Activated T-helper 2 cell treated with anti-CD3 and anti-CD28 coated beads, Interferon-gamma antibody, Interleukin-2, Interleukin-4, amounts not matched to agents 10 μg/mL and 5 μg/mL and 100 μg/mL, durations not matched to agents 14 hours and 24 hours and 36 hours (primary cell): Measurements from ENCODE around the gene KCNJ6. TPM values are rescaled to one million over a fixed set of nuclear protein-coding genes. Genes with fewer than 3 reads are reported as not detected.
"Not testable (repeated sequence)": the region's sequence is repeated elsewhere in the genome, so short reads cannot be mapped to it uniquely, and the experiment has no call there.

ENCODE experiments used
- DNase-seq: peaks from one replicate; pipeline ENCODE4 v3.0.0; 2021; ENCODE audit warnings: low spot score
- H3K27ac Mint-ChIP-seq: one replicate; pipeline ENCODE4 v1.8.0; 2021; ENCODE audit warnings: mixed read lengths
- H3K27me3 Mint-ChIP-seq: one replicate; pipeline ENCODE4 v1.8.0; 2021; ENCODE audit warnings: low read depth, mixed read lengths
- H3K36me3 Mint-ChIP-seq: one replicate; pipeline ENCODE4 v1.8.0; 2021; ENCODE audit warnings: low read depth, mixed read lengths
- H3K4me1 Mint-ChIP-seq: one replicate; pipeline ENCODE4 v1.8.0; 2021; ENCODE audit warnings: low read depth, mixed read lengths
- H3K4me3 Mint-ChIP-seq: one replicate; pipeline ENCODE4 v1.8.0; 2021; ENCODE audit warnings: low read depth, mild to moderate bottlenecking, moderate library complexity, mixed read lengths
- H3K9me3 Mint-ChIP-seq: one replicate; pipeline ENCODE4 v1.8.0; 2021; ENCODE audit warnings: mixed read lengths
- intact Hi-C: fragments of 100-400 bp; cut with micrococcal nuclease; formaldehyde crosslinking; loops from one replicate; pipeline ENCODE4 v1.15.1; 2023
- total RNA-seq: library from RNA; stranded (reverse); gene quantifications from 2 replicates; pipeline ENCODE4 v1.2.3, GENCODE V29; 2022

Gene KCNJ6
- total RNA-seq, 1 donor from 2014 or later: not detected

DNA sequence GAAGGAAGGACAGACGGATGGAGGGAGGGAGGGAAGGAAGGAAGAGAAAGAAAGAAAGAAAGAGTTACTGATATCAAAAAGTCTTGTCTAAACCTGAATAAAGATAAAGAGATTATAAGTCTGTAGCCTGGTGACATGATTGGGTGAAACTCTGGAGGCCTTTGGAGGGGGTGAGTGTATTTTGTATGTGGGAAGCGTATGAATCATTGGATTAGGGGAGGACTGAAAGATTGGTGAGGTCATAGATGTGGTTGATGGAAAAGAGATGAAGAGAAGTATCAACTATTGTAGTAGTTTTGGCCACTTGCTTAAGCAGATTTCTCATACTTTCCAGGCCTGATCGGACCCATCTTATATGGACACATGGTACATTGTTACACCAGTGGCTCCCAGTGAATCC is 11.5 kb upstream of the KCNJ6 start:
- Mint-ChIP-seq H3K4me3 (no peak overlapping the region), H3K4me1 (no peaks in the 10 kb centered on the region), H3K9me3 (no peaks in the 10 kb centered on the region), H3K36me3 (no peaks in the 10 kb centered on the region), H3K27me3 (peaks cover 2% of the 10 kb centered on the region), H3K27ac (no peak overlapping the region)
- no peak for DNase-seq
- intact Hi-C loops: no loop called here

DNA sequence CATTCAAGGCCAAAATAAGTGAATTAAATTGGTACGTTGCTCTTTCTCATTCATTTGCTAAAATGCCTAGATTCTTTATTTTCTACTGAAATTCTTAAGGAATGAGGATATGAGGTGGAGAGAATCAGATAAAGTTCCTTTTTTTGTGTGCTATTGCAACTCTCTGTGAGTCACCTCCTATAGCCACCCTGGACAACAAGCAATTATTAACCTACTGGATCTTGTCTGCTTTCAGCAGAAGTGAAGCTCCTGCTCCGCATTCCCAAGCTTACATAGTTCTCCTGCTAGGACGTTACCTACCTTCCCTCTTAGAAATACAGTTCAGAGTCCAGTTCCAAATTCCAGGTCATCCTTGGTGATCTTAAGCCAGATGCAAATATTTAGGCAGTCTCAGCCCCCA is 4.8 kb upstream of the KCNJ6 start:
- no peaks in the 10 kb centered on the region for H3K36me3 Mint-ChIP-seq
- H3K4me3 Mint-ChIP-seq: no peak overlapping the region
- H3K27ac Mint-ChIP-seq: no peak overlapping the region
- no peaks in the 10 kb centered on the region for H3K9me3 Mint-ChIP-seq
- peaks cover 22% of the 10 kb centered on the region for H3K27me3 Mint-ChIP-seq
- intact Hi-C loops: no loop called here
- no peak for DNase-seq
- H3K4me1 Mint-ChIP-seq: no peaks in the 10 kb centered on the region

DNA sequence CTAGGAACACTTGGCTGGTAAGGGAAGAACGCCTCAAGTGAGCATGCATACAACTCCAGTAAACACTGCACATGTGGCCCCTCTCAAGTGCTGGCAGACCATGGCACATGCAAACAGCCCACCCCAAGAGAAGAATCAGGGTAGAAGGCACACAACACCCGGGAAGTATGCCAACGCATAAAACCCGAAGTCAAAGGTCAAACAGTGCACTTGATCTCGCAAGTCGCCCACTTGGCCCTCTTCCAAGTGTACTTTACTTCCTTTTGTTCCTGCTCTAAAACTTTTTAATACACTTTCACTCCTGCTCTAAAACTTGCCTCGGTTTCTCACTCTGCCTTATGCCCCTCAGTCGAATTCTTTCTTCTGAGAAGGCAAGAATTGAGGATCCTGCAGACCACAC is 4.0 kb upstream of the KCNJ6 start:
- H3K36me3 Mint-ChIP-seq, H3K27ac Mint-ChIP-seq, intact Hi-C loops, DNase-seq, H3K4me1 Mint-ChIP-seq, H3K4me3 Mint-ChIP-seq, H3K9me3 Mint-ChIP-seq: not testable (repeated sequence)
- peaks cover 28% of the 10 kb centered on the region for H3K27me3 Mint-ChIP-seq

DNA sequence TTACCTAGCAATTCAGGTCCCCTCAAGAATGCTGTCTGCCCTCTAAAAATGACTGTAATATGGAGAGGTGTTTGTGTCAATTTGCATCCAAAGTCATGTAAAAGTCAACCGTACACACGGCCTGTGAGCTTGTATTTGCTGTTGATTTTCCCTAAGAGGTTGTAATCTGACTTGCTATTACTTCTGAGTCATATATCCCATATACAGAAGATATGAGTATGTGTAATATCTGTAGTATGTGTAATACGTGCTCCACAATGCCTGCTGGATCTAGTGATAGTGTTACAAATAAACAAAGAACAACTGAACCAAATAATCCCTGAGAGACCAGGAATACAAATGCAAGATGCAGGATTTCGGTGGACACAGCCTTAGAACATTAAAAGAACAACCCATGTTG is 1.4 kb upstream of the KCNJ6 start:
- Mint-ChIP-seq H3K4me1 (peaks cover 1% of the 10 kb centered on the region), H3K27me3 (peaks cover 46% of the 10 kb centered on the region), H3K27ac (no peak overlapping the region), H3K4me3 (no peak overlapping the region), H3K36me3 (no peaks in the 10 kb centered on the region), H3K9me3 (no peaks in the 10 kb centered on the region)
- intact Hi-C loops: loop anchor here (10.0 kb wide), 2 partner anchors 203 to 1223 kb away; partner anchors contain the start of gene SIM2
- DNase-seq: no peak

DNA sequence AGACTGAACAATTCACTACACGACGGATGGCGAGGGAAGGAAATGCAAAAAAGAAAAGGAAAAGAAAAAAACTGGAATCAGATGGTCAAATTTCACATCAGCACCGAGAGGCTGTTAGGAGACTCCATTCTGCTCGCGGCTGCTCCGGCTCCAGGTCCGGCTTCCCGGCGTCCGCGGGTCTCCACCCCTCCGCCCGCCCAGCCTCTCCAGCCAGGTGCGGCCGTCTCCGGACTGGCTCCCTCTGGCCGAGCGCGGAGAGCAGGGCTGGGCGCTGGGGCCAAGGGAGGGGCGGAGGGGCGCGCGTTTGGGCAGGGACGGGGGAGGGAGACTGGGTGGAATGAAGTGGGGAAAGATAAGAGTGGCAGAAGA is 332 bp downstream of the KCNJ6 start:
- H3K36me3 Mint-ChIP-seq: no peaks in the 10 kb centered on the region
- no peak for DNase-seq
- intact Hi-C loops: loop anchor here (10.0 kb wide), 2 partner anchors 201 to 1221 kb away; partner anchors contain the start of gene SIM2
- H3K4me3 Mint-ChIP-seq: no peak overlapping the region
- H3K27ac Mint-ChIP-seq: no peak overlapping the region
- H3K9me3 Mint-ChIP-seq: no peaks in the 10 kb centered on the region
- peaks cover 1% of the 10 kb centered on the region for H3K4me1 Mint-ChIP-seq
- peaks cover 59% of the 10 kb centered on the region for H3K27me3 Mint-ChIP-seq

DNA sequence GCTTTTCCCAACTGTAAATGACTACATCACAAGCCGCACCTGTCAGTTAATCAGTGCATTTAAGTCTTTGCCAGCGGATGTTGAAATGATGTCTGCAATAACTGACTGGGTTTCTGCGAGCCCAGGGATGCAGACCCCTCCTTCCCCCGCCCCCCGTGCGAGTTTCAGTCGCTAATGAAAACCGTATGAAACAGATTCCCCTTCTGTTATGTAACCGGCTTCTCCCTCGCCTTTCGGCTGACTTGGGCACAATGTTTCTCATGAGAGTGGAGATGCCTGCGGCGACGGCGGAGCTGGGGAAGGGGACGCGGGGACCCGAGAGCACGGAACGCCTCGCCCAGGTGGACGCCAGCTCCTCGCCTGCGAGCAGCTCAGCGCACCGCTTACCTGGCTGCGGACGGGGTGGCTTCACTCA is 753 bp downstream of the KCNJ6 start:
- no peaks in the 10 kb centered on the region for H3K36me3 Mint-ChIP-seq
- DNase-seq: no peak
- no peaks in the 10 kb centered on the region for H3K9me3 Mint-ChIP-seq
- no peak overlapping the region for H3K27ac Mint-ChIP-seq
- H3K27me3 Mint-ChIP-seq: peaks cover 59% of the 10 kb centered on the region
- H3K4me1 Mint-ChIP-seq: peaks cover 1% of the 10 kb centered on the region
- intact Hi-C loops: loop anchor here (10.0 kb wide), 2 partner anchors 201 to 1221 kb away; partner anchors contain the start of gene SIM2
- H3K4me3 Mint-ChIP-seq: no peak overlapping the region

DNA sequence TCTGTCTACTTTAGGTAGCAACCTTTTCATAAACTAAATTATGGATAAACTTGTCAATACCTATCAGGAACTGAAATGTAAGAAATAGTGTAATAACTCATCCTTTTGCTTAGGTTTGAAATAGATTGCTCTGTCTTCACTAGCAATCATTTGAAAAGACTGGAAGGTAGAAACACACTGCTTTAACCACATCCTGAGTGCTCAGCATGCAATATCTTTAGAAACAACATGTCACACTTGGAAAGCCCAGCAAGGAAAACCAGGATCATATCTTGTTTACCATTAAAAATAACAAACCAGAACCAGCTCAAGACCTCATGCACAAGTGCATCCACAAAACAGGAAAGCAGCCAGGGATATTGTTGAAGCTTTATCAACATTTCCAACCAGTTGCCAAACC is 3.6 kb downstream of the KCNJ6 start:
- intact Hi-C loops: loop anchor here (10.0 kb wide), 2 partner anchors 198 to 1218 kb away; partner anchors contain the start of gene SIM2
- peaks cover 1% of the 10 kb centered on the region for H3K4me1 Mint-ChIP-seq
- H3K9me3 Mint-ChIP-seq: no peaks in the 10 kb centered on the region
- H3K27ac Mint-ChIP-seq: no peak overlapping the region
- no peak overlapping the region for H3K4me3 Mint-ChIP-seq
- H3K27me3 Mint-ChIP-seq: peaks cover 45% of the 10 kb centered on the region
- no peaks in the 10 kb centered on the region for H3K36me3 Mint-ChIP-seq
- DNase-seq: no peak

DNA sequence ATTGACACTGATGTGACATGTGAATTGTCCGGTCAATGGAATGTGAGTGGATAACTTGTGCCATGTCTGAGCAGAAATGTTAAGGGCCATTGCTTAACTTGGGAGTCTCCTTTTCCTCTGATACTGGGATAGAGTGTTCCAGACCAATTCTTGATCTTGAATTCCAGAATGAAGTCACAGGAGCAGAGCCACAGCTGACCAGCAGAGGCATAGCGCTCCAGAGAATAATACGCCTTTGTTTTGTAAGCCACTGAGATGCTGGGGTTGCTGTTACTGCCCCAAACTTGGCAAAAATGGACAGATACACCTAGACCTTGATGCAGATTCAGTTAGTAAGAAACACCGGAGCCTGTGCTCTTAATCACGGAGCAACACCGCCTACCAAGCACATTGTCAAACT is 6.3 kb downstream of the KCNJ6 start:
- Mint-ChIP-seq H3K9me3 (no peaks in the 10 kb centered on the region), H3K27me3 (peaks cover 27% of the 10 kb centered on the region), H3K4me1 (no peaks in the 10 kb centered on the region), H3K27ac (no peak overlapping the region), H3K36me3 (no peaks in the 10 kb centered on the region), H3K4me3 (no peak overlapping the region)
- no peak for DNase-seq
- intact Hi-C loops: loop anchor here (10.0 kb wide), 2 partner anchors 195 to 1215 kb away; partner anchors contain the start of gene SIM2

DNA sequence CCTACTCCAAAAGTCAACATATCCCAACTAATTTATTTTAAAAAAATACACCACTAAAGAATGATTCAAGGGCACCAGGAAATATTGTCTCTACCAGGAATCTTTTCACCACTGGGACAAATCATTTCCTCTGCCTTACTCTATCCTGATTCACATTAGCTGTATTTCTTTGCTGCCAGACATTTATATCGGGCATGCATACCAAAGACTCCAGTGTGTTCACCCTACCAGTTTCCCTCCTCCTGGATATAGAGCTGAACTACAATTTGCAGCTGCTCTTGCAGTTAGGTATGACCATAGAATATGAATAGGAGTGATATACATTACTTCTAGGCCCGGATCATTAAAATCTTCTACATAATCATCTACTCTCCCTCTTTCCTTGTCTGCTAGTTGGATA is 7.6 kb downstream of the KCNJ6 start:
- H3K9me3 Mint-ChIP-seq: no peaks in the 10 kb centered on the region

DNA sequence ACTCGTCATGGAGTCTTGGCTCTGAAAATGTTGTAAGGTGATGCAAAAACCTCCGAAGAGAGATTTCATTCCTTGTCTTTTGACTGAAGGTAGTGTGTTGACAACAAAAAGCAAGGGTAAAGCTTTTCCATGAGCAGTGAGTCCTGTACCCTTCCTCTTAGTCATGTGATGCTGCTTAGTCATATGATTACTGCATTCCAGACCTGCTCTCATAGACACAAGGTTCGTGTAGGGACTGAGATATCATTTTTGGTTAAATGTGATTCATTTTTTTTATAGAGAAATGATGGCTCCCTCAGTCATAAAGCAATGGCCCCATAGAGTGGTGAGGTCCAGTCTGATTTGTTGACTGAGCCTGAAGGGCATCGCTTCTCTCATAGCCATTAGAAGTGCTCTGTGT is 9.2 kb downstream of the KCNJ6 start:
- Mint-ChIP-seq H3K4me1 (no peaks in the 10 kb centered on the region), H3K27me3 (peaks cover 9% of the 10 kb centered on the region), H3K36me3 (no peaks in the 10 kb centered on the region), H3K27ac (no peak overlapping the region), H3K4me3 (no peak overlapping the region), H3K9me3 (no peaks in the 10 kb centered on the region)
- intact Hi-C loops: no loop called here
- DNase-seq: no peak

More for the DNA sequence above, 7.6 kb downstream of the KCNJ6 start:
- H3K4me3 Mint-ChIP-seq: no peak overlapping the region
- H3K27me3 Mint-ChIP-seq: peaks cover 20% of the 10 kb centered on the region
- intact Hi-C loops: no loop called here
- no peak overlapping the region for H3K27ac Mint-ChIP-seq
- no peaks in the 10 kb centered on the region for H3K36me3 Mint-ChIP-seq
- H3K4me1 Mint-ChIP-seq: no peaks in the 10 kb centered on the region
- no peak for DNase-seq

DNA sequence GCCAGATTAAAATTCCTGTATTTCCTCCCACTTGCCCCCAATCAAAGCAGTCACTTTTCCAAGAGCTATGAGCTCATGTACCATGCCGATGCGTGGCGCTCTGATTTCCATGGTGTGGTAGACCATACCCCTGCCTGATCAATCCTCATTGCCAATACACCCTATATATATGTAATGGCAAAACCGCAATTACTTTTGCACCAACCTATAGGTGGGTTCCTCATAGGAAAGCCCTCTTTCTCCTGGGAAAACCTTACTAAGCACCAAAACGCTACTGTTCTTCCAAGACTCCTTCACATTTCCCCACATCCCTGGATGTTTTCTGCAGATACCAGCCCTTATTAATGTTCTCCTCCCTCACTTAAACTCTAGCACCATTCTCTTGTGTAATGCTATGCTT is 11.0 kb downstream of the KCNJ6 start:
- Mint-ChIP-seq H3K4me3 (no peak overlapping the region), H3K9me3 (no peaks in the 10 kb centered on the region), H3K27me3 (peaks cover 2% of the 10 kb centered on the region), H3K27ac (no peak overlapping the region), H3K4me1 (no peaks in the 10 kb centered on the region), H3K36me3 (no peaks in the 10 kb centered on the region)
- DNase-seq: no peak
- intact Hi-C loops: no loop called here

DNA sequence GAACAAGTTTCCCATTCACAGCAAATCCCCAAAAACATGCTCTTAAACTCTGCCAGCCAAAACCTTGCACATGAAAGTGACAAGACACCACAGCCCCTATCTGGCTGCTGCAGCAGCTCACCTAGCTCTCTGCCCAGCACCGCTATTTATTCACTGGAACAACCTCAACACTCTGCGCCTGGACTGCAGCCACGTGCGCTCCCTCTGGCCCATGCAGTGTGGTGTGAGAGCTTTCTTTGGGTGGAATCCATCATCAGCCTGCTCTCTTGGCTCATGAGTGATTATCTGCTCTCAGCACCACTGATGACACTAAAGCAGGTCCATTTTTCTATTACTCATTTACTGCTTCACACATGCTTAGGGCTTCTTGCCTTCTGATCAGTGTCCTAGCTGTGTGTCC is 11.4 kb downstream of the KCNJ6 start:
- H3K4me3 Mint-ChIP-seq: no peak overlapping the region
- H3K36me3 Mint-ChIP-seq: no peaks in the 10 kb centered on the region
- intact Hi-C loops: no loop called here
- H3K4me1 Mint-ChIP-seq: no peaks in the 10 kb centered on the region
- peaks cover 2% of the 10 kb centered on the region for H3K27me3 Mint-ChIP-seq
- DNase-seq: no peak
- no peak overlapping the region for H3K27ac Mint-ChIP-seq
- H3K9me3 Mint-ChIP-seq: no peaks in the 10 kb centered on the region

DNA sequence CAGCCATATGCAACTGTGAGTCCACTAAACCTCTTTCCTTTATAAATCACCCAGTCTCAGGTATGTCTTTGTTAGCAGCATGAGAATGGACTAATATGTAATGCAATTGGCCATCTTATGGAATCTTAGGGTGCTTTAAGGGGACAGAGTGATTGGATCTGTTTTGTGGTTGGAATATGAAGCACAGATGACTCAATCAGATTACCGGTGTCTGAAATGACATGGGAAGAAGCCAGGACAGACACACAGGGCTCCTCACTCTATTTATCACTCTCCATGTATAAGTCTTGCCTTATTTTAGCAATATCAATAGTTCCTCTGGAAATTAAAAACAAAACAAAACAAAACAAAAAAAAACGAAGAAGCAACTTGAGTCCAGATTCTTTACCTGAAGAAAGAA is 12.9 kb downstream of the KCNJ6 start:
- H3K36me3 Mint-ChIP-seq: no peaks in the 10 kb centered on the region
- no peaks in the 10 kb centered on the region for H3K4me1 Mint-ChIP-seq
- no peak for DNase-seq
- H3K27ac Mint-ChIP-seq: no peak overlapping the region
- no peaks in the 10 kb centered on the region for H3K9me3 Mint-ChIP-seq
- peaks cover 2% of the 10 kb centered on the region for H3K27me3 Mint-ChIP-seq
- intact Hi-C loops: no loop called here
- no peak overlapping the region for H3K4me3 Mint-ChIP-seq

DNA sequence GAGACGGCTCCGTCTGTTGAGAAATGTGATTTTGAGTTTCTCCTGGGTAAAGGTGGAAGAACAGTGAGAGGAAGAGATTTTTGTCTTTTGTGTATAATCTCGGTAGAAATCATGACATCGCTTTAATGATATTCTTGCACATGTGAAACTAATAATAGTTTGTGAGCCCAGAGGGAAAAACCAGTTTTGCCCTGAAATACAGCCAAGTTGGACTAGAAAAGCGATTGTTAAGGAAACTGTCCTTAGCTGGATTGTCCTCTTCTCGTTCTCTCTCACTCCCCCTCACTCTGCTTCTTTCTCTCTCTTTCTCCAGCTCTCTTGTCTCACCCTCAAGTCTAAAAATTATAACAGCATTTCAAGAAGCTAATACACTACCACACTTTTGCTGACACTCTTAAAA is 17.1 kb downstream of the KCNJ6 start:
- intact Hi-C loops: no loop called here
- no peak for DNase-seq
- Mint-ChIP-seq H3K27ac (no peak overlapping the region), H3K9me3 (no peaks in the 10 kb centered on the region), H3K27me3 (peaks cover 2% of the 10 kb centered on the region), H3K36me3 (no peaks in the 10 kb centered on the region), H3K4me1 (no peaks in the 10 kb centered on the region), H3K4me3 (no peak overlapping the region)
